Gastrocnemius medialis (tissue), 4 donors: ENCODE measurements around the gene AMT.

Experiments used
- POLR2A ChIP-seq, 2 donors: fragments of 450-650 bp; IDR thresholded peaks; one replicate each; pipeline ENCODE4 v1.6.1; 2017; ENCODE audit warnings: antibody characterized with exemption in 2 of 2, mild to moderate bottlenecking in 2 of 2, moderate library complexity in 2 of 2
- TF ChIP-seq, protein P1 (sequence below), 5 experiments: fragments of 450-650 bp in 3 of 5; fragments of 200-600 bp in 2 of 5; sonication (generic) in 2 of 5; IDR thresholded peaks in 4 of 5; conservative IDR thresholded peaks in 1 of 5; 1 replicate in 4 of 5; 2 replicates in 1 of 5; pipeline ENCODE4 v1.5.1; 2016 to 2019; ENCODE audit warnings: antibody characterized with exemption in 5 of 5, mild to moderate bottlenecking in 3 of 5, moderate library complexity in 3 of 5

DNA sequence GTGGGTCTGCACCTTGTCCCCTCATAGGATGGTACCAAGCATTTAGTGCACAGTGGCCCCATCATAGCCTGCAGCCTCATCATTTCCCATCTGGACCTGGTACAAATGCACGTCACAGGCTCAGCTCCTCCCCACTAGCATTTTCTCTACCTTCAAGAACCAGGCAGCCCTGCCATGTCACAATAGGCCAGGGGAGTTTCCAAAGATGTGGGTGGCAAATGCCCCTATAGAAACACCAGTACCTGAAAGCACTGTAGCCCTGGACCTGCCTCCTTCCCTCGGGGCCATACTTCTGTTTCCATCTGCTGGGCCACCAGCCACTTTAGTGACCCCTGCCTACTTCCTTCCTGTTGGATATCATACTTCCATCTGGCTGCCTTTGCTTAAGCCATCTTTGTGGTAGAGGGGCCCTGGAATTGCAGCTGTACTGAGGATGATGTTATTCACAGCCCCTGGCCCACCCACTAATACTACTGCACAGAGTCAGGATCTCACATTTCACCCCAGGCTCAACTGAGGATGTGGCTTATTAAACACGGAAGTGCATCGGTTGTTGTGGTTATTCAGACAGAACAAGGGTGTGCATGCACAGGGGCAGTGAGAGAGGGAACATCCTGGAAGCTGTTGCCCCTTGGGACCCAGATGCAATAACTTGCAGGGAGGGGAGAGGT is 6.2 kb downstream of the AMT start:
- TF ChIP-seq, protein P1, sequence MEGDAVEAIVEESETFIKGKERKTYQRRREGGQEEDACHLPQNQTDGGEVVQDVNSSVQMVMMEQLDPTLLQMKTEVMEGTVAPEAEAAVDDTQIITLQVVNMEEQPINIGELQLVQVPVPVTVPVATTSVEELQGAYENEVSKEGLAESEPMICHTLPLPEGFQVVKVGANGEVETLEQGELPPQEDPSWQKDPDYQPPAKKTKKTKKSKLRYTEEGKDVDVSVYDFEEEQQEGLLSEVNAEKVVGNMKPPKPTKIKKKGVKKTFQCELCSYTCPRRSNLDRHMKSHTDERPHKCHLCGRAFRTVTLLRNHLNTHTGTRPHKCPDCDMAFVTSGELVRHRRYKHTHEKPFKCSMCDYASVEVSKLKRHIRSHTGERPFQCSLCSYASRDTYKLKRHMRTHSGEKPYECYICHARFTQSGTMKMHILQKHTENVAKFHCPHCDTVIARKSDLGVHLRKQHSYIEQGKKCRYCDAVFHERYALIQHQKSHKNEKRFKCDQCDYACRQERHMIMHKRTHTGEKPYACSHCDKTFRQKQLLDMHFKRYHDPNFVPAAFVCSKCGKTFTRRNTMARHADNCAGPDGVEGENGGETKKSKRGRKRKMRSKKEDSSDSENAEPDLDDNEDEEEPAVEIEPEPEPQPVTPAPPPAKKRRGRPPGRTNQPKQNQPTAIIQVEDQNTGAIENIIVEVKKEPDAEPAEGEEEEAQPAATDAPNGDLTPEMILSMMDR (IDR thresholded peaks at IDR 0.05 in 4 of 5, conservative IDR thresholded peaks at IDR 0.05 in 1 of 5): no peak
- TF ChIP-seq POLR2A (IDR thresholded peaks at IDR 0.05): no peak
